ENCODE results near the gene ATF7IP2.
"Not testable (repeated sequence)": the region's sequence is repeated elsewhere in the genome, so short reads cannot be mapped to it uniquely, and the experiment has no call there.

ATF7IP2 gene

DNA sequence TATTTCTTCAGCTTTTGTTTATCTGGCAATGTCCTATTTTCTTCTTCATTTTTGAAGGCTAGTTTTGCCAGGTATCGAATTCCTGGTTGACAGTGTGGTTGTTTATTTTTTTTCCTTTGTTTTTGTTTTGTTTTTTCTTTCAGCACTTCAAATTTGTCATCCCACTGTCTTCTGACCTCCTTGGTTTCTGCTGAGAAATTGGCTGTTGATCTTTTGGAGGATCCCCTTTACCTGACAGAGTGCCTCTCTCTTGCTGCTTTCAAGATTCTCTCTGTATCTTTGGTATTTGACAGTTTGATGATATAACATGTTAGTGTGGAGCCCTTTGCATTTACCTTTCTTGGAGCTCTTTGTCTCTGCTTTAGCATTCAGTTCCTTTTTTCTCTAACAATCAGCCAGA lies 9.6 kb upstream of the ATF7IP2 start:
- no peak for DNase-seq (ENCODE audit: low spot score)

DNA sequence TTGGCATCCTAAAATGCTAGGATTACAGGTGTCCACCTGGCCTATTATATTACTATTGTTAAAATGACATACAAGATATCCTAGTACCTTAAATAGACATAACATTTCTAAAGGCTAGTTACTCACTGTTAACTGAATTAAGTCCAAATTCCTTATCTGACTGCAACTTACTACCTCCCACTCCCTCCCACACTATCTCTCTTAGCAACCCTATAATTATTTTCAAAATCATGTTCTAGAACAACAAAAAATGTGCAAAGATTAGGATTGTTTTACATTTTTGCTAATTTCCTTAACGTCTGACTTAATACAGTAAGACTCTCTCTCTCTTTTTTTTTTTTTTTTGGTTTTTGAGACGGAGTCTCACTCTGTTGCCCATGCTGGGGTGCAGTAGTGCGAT lies 2.2 kb upstream of the ATF7IP2 start:
- no peak for DNase-seq (ENCODE audit: low spot score)

DNA sequence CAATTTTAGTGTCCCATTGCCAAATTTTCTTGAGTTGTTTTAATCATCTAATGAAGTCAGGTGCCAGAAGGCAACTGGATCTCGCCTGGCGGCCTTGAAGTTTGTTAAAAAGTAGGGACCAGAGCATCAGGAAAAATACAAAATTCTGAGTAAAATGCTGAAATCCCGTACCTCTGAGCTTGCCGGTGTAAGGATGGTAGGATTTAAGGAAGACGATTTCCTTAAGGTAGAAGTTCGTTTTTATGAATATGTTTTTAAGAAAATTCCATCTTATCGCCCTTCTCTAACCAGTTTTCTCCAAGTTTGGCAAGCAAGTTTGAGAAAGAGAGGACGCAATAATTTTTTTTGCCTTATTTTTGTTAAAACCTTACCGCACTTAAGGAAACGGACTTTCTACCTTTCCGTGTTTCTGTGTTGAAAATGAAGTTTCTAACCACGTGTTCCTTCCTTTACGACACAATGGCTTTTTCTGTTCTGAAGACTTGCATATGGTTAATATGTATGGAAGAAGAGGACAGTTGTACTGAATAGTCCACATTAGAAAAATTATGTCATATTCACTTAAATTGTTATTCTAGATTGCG lies 748 bp downstream of the ATF7IP2 start:
- peak; percentile 32 for DNase-seq (ENCODE audit: low spot score)

DNA sequence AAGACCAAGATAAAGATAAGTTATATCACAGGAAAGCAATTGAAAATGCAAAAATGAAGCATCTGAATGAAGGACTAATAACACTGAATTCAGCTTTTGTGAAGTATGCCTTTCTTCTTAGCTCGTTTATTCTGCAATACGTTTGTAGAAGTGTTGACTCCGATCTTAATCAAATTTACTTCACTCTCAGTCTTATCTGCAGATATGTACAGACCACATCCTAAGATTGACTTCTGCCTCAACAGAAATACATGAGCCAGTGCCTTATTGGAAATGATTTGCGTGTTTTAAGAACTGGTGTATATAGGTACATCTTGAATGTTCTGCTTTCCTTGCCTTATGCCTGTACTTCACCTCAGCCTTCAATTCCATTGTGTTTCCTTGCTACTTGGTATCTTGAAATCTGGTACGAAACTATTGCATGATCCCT lies 1.3 kb downstream of the ATF7IP2 start:
- DNase-seq (ENCODE audit: low spot score) = no peak

DNA sequence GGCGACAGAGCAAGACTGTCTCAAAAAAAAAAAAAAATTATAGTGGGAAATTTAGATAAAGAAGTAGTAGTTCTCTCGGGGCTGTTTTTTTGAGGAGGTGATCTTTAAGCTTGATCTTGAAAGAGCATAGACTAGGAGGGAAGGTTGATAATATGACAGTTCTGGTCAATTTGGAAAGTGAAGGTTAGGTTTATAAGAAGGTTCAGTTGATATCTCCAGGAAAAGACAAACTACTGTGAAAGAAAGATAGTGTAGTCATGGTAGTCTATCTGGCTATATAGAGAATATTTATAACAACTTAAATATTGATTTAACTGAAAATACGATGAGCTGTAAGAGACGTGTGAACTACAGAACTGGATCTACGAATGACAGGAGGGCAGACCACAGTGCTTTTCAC lies 3.1 kb downstream of the ATF7IP2 start:
- DNase-seq (ENCODE audit: low spot score) = no peak

DNA sequence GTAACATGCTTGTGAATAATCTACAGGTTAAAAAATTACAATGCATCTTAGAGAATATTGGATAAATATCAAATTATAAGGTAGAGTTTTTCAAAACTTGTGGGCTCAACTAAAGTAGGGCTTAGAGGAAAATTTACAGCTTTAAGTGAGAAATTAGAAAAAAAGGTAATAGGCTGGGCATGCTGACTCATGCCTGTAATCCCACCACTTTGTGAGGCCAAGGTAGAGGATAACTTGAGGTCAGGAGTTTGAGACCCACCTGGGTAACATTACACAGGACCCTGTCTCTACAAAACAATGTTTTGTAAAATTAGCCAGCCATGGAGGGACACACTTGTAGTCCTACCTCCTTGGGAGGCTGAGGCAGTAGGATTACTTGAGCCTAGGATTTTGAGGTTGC lies 4.5 kb downstream of the ATF7IP2 start:
- DNase-seq (ENCODE audit: low spot score) = no peak

DNA sequence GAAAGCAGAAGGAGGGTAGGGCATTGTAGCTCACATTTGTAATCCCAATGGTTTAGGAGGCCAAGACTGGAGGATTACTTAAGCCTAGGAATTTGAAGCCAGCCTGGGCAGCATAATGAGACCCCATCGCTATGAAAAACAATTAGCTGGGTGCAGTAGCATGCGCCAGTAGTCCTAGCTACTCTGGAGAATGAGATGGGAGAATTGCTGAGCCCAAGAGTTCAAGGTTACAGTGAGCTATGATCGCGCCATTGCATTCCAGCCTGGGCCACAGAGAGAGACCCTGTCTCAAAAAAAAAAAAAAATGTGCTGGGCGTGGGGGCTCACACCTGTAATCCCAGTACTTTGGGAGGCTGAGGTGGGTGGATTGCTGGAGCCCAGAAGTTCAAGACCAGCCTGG lies 5.0 kb downstream of the ATF7IP2 start:
- no peak for DNase-seq (ENCODE audit: low spot score)

DNA sequence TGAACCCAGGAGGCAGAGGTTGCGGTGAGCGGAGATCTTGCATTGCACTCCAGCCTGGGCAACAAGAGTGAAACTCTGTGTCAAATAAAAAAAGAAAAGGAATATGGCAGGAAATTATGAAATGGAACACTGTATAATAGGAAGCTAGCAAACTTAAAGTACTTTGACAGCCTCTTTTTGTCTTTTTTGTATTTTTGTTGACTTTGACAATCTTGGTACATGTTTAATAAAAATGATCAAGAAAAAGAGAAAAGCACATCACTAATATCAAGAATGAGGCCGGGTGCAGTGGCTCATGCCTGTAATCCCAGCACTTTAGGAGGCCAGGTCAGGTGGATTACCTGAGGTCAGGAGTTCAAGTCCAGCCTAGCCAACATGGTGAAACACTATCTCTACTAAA lies 5.5 kb downstream of the ATF7IP2 start:
- no peak for DNase-seq (ENCODE audit: low spot score)

DNA sequence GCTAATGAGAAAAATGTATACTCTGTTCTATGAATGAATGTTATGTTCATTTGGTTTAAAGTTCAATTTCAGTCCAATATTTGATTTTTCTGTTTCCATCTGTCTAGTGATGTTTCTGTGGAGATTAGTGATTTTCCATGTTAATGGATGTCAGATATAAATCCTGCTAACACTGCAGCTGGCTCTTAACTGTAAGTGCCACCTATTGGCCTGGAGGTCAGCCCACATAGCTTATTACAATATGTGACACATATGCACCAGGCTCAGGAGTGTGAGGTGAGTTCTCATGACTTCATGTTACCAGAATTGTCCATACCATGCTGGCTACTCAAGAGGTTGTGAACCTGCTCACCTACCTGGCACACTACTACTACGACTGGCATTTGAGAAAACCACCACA lies 17.1 kb downstream of the ATF7IP2 start:
- DNase-seq (ENCODE audit: low spot score) = no peak

DNA sequence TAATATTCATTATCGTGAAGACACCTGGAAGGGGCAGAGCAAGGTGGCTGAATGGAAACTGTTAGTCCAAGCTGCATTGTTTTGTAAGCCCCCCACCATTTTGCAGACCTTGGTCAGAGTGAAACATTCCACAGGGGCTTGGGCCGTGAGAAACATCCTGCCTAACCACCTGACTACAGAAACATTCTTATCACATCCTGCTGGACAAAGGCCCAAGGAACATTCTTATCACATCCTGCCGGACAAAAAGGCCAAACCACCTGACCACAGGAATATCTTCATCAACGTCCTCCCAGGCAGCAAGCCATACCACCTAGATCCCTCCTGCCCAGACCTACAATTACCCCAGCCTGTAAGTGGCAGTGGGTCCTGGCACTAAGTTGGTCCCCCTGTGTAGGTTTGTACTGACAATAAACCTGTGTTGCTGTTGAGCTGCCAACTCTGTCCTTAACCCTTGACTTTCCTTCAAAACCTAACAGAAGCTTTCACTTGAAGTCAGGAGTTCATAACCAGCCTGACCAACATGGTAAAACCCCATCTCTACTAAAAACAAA lies 19.6 kb downstream of the ATF7IP2 start:
- DNase-seq (ENCODE audit: low spot score) = no peak

DNA sequence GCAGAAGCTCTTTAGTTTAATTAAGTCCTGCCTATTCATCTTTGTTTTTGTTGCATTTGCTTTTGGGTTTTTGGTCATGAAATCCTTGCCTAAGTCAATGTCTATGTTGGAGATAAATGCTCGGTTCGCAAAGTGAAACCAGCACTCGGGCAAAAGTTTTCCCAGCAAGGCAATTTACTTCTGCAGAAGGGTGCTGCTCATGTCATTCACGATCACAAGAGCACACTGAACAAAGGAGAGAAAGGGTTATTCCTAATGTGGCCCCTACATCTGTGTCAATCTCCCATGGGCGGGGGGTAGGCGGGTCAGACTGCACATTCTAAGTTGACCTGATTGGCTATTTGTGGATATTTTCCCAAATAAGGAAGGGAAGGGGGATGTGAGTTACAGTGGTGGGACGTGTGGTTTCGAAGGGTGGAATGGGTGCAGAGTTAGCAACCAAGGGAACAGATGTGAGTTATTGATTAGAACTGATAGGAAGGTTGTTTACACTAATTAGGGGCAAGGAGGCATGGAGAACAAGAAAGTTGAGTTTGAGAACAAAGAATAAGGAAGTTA lies 23.0 kb downstream of the ATF7IP2 start:
- no peak for DNase-seq (ENCODE audit: low spot score)

DNA sequence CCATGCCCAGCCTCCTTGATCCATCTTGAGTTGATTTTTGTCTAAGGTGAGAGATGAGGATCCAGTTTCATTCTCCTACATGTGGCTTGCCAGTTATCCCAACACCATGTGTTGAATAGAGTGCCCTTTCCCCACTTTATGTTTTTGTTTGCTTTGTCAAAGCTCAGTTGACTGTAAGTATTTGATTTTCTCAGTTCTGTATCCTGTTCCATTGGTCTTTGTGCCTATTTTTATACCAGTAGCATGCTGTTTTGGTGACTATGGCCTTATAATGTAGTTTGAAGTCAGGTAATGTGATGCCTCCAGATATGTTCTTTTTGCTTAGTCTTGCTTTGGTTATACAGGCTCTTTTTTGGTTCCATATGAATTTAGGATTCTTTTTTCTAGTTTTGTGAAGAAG lies 23.9 kb downstream of the ATF7IP2 start:
- DNase-seq (ENCODE audit: low spot score) = not testable (repeated sequence)

DNA sequence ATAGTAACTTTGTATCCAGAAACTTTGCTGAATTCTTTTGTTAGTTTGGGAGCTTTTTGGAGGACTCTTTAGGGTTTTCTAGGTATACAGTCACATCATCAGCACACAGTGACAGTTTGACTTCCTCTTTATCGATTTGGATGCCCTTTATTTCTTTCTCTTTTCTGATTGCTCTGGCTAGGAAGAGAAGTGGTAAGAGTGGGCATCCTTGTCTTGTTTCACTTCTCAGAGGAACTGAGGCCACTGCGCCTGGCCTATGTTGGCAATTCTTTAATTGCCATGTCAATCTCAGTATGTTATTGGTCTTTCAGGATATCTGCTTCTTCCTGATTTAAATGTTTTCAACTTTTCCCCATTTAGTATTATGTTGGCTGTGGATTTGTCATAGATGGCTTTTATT lies 24.6 kb downstream of the ATF7IP2 start:
- DNase-seq (ENCODE audit: low spot score) = no peak

DNA sequence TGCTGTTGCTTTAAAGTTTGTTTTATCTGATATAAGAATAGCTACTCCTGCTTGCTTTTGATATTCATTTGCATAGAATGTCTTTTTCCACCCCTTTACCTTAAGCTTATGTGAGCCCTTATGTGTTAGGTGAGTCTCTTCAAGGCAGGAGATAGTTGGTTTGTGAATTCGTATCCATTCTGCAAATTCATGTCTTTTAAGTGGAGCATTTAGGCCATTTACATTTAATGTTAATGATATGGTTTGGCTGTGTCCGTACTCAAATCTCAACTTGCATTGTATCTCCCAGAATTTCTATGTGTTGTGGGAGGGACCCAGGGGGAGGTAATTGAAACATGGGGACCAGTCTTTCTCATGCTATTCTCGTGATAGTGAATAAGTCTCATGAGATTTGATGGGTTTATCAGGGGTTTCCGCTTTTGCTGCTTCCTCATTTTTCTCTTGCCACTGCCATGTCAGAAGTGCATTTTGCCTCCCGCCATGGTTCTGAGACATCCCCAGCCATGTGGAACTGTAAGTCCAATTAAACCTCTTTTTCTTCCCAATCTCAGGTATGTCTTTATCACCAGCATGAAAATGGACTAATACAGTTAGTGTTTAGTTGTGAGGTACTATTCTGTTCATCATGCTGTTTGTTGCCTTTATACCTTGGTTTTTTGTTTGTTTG lies 27.2 kb downstream of the ATF7IP2 start:
- DNase-seq (ENCODE audit: low spot score) = no peak

DNA sequence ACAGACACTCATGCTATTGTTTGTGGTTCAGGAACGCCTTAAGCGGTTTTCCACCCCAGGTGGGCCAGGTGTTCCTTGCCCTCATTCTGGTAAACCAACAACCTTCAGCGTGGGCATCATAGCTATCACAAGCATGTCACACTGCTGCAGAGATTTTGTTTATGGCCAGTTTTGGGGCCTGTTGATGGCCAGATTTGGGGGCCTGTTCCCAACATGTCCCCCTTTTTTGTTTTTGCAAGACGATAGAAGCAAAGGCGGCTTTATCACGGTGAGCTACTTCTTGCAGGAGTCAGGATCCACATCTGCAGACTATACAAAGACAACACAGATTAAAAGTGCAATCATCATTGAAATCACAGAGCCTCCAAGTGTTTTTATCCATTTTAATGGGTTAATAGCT lies 32.3 kb downstream of the ATF7IP2 start:
- DNase-seq (ENCODE audit: low spot score) = not testable (repeated sequence)

DNA sequence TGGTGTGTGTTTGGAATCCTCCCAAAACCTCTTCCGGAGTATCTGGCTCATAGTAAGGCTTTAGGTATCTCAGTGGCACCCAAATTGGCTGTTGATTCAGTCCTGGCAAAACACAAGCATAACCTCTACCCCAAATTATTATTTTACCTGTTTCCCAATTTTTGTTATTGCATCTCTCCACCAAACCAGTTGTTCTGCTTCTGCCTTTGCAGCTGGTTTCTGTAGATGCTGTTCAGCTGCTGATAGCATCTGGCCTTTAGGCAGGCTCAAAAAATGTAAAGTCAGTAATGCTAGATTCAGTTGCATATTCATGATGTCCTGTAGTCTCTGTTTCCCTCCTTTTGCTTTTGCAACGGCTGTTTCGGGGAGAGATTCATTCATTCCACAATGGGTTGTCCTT lies 33.8 kb downstream of the ATF7IP2 start:
- no peak for DNase-seq (ENCODE audit: low spot score)

DNA sequence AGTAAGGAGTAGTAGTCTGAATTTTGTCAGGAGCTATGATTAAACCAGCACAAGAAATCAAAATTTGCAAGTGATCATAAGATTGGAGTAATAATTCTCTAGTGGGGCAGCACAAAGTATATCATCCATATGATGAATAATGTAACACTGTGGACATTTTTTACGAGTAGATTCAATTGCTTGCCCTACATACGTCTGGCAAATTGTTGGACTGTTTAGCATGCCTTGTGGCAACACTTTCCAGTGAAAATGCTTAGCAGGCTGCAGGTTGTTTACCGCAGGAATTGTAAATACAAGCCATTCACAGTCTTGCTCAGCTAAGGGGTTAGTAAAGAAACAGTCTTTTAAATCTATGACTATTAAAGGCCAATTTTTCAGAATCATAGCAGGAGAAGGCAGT lies 35.7 kb downstream of the ATF7IP2 start:
- no peak for DNase-seq (ENCODE audit: low spot score)

DNA sequence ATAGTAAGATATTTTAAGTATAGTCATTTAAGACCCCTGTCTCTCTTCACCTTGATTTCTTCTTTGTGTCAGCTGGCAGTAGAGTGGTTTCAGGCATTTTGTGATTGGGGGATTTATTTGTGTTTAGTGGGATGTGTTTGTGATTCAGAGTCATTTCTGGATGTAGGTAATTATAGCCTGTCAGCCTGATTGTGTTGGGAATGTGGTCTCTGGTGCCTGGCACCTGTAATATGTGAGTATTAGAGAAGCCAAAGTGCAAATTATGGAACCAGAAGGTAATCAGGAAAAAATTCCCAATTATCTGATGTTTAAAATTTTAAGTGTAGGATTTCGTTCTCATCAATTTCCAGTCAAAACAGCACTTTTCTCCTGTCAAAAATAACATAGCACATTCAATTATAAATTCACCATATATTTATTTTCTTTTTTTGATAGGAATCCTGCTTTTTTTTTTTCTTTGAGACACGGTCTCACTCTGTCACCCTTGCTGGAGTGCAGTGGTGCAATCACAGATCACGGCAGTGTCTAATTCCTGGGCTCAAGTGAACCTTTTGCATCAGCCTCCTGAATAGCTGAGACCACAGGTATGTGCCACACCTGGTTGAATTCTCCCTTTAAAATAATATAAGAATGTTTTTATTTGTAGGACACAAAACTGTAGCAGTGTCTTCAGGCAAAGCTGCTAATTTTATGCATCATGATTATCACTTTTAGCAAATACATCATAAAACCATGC lies 42.7 kb downstream of the ATF7IP2 start:
- DNase-seq (ENCODE audit: low spot score) = no peak

DNA sequence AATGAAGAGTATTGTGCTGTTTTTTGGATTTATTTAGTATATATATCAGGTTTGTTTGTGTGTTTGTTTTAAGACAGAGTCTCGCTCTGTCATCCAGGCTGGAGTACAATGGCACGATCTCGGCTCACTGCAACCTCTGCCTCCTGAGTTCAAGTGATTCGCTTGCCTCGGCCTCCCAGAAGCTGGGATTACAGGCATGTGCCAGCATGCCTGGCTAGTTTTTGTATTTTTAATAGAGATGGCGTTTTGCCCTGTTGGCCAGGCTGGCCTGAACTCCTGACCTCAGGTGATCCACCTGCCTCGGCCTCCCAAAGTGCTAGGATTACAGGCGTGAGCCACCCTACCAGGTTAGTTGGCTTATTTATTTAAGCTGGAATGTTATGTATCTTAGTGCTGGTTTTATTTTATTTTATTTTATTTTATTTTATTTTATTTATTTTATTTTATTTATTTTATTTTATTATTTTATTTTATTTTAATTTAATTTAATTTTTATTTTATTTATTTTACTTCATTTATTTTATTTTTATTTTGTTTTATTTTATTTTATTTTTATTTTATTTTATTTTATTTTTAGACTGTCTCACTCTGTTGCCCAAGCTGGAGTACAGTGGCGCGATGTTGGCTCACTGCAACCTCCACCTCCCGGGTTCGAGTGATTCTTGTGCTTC lies 43.6 kb downstream of the ATF7IP2 start:
- DNase-seq (ENCODE audit: low spot score) = not testable (repeated sequence)

DNA sequence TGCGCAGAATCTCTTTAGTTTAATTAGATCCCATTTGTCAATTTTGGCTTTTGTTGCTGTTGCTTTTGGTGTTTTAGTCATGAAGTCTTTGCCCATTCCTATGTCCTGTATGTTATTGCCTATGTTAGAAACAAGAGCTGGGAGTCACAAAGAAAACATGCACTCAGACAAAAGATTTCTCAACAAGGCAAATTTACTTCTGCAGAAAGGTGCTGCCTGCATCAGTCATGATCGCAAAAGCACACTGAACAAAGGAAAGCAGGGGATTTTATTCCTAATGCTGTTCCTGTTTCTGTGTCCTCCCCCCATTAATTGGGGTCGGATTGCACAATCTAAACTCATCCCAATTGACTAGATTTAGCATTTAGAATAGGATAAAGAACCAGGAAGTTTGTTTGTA lies 55.9 kb downstream of the ATF7IP2 start:
- no peak for DNase-seq (ENCODE audit: low spot score)

DNA sequence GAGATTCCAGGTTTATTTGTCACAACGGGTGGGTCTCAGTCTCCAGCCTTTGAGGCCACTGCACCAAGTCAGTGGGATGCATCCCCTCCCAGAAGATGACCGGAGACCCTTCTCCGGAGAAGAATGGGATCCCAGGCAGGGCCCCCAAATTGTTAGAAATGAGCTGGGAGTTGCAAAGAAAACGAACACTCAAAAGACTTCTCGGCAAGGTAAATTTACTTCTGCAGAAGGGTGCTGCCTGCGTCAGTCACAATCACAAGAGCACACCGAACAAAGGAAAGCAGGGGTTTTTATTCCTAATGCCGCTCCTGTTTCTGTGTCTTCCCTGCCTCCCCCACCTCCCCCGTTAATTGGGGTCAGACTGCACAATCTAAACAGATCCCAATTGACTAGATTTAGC lies 61.4 kb downstream of the ATF7IP2 start:
- no peak for DNase-seq (ENCODE audit: low spot score)
